ENCODE measurements around the gene INAFM2. TPM values are rescaled to one million over a fixed set of nuclear protein-coding genes. Genes with fewer than 3 reads are reported as not detected.
A peak's percentile ranks its signal among the peaks of the same experiment; 100 is the strongest.

Gene INAFM2
- total and polyA plus RNA-seq, 2 of the 4 experiments (the other 2 are of a cell fraction) = 10.4 to 14.0 TPM

DNA sequence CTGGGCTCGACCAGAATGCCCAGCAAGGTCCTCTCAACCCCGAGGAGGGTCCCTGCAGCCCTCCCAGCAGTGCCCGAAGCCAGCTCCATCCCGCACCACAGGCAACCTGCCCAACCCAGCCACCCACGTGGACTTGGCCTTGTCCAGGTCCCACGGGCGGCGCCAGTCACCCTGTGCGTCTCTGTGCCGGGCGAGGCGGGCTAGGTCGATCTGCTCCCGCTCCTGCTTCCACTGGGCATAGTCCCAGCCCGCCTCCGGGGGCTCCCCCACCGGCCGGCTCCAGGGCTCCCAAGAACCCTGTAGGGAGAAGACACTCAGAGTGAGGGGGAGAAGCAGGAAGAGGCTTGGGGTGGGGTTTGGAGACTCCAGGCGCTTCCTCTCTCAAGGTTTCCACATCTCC lies 14.1 kb downstream of the INAFM2 start:
- Histone ChIP-seq H3K23ac (ENCODE audit: low read depth, low read length) (no peak overlapping the region), H2BK5ac (ENCODE audit: low read depth, low read length, poor library complexity, severe bottlenecking) (peak overlapping the region; percentile 97), H2BK120ac (ENCODE audit: low read depth, low read length) (peak overlapping the region; percentile 98; the same call in 1 of the 2 replicates), H4K91ac (ENCODE audit: insufficient read depth, low read depth, low read length) (peak overlapping the region; percentile 100), H4K8ac (ENCODE audit: low read depth in 2 of 2, low read length in 2 of 2) (peak overlapping the region in 1 of 2 experiments; percentile 98; a peak in 2 of 4 replicates), H3K14ac (replicated peaks; ENCODE audit: low read depth, low read length) (peak overlapping the region; percentile 66; the same call in 1 of the 2 replicates), H3K9me1 (ENCODE audit: insufficient read depth, low read length) (peaks cover 23% of the 10 kb centered on the region), H2AK9ac (replicated peaks; ENCODE audit: low read depth, low read length, poor library complexity) (peak overlapping the region; percentile 100), H3K56ac (ENCODE audit: extremely low read depth, insufficient read depth, low read length) (no peak overlapping the region), H4K20me1 (ENCODE audit: insufficient read depth, low read length) (peaks cover 3% of the 10 kb centered on the region; the same call in 1 of the 2 replicates), H3K4me1 (ENCODE audit: control insufficient read depth, insufficient read depth, low read length) (peaks cover 30% of the 10 kb centered on the region), H3K4ac (ENCODE audit: low read depth, low read length) (peak overlapping the region; percentile 100; the same call in 1 of the 2 replicates), H3K4me3 (ENCODE audit: insufficient read depth, low read depth, low read length) (no peak overlapping the region), H3K27ac (ENCODE audit: insufficient read depth, low read length) (peak overlapping the region; percentile 13; the same call in 1 of the 2 replicates), H2BK15ac (ENCODE audit: low read depth, low read length) (peak overlapping the region; percentile 98; the same call in 1 of the 3 replicates), H3K18ac (ENCODE audit: low read depth, low read length) (no peak overlapping the region), H3K4me2 (ENCODE audit: low read depth, low read length) (no peak overlapping the region), H4K5ac (ENCODE audit: low read depth, low read length) (no peak overlapping the region), H2AFZ (replicated peaks; ENCODE audit: low read length, poor library complexity) (peak overlapping the region; percentile 51), H3K36me3 (ENCODE audit: control insufficient read depth, insufficient read depth, low read length) (peaks cover 19% of the 10 kb centered on the region), H3K27me3 (ENCODE audit: control insufficient read depth, insufficient read depth, low read length) (no peaks in the 10 kb centered on the region), H2BK20ac (ENCODE audit: low read depth, low read length) (no peak overlapping the region), H3K79me1 (ENCODE audit: low read depth in 1 of 2, low read length in 2 of 2) (peaks cover 27 to 66% of the 10 kb centered on the region in 2 experiments; a peak in 3 of 4 replicates), H3K9me3 (ENCODE audit: control insufficient read depth, insufficient read depth, low read length) (no peaks in the 10 kb centered on the region), H2AK5ac (ENCODE audit: low read depth, low read length) (peak overlapping the region; percentile 99; the same call in 1 of the 2 replicates), H3K9ac (ENCODE audit: low read depth, low read length) (no peak overlapping the region)
- DNase-seq = no peak
- CTCF ChIA-PET = interaction anchor here (0.6 to 2.6 kb wide), 6 partner anchors 10 to 241 kb away, joined by 3 to 18 read pairs (median 5); partner anchors contain the start of genes INAFM2 and KNSTRN
- dilution Hi-C loops (cut with HindIII; ENCODE audit: low sequenced_read_pairs, unreplicated experiment) = no loop called here
- in situ Hi-C loops (cut with MboI; ENCODE audit: low sequenced_read_pairs) = no loop called here
- no TSS peak for BruUV-seq (replicated peaks)
- POLR2A ChIA-PET (ENCODE audit: unreplicated experiment) = interaction anchor here (1.5 kb wide), 1 partner anchor 15 kb away, joined by 3 read pairs; no protein-coding TSS in a partner anchor
- ATAC-seq (ENCODE audit: low read depth) = no peak
- no peak for TF ChIP-seq MAFK (IDR thresholded peaks at IDR 0.05; ENCODE audit: low read depth, low read length)
- WGBS, 2 experiments (ENCODE audit: extremely low coverage in 2 of 2, insufficient read length in 1 of 2) = 64% methylated on average over 4 of the region's 19 CpGs; no CpG with 5 or more reads in 1 of the 2 experiments
- intact Hi-C loops (cut with micrococcal nuclease) = no loop called here
